Vagina (tissue), 2 donors: ENCODE data around the gene PRLH. TPM values are rescaled to one million over a fixed set of nuclear protein-coding genes. Genes with fewer than 3 reads are reported as not detected.

Experiments used
- DNase-seq, 2 donors: peaks; one replicate each; pipeline ENCODE4 v3.0.0-alpha.2; 2017; ENCODE audit errors: extremely low spot score in 2 of 2
- H3K27ac ChIP-seq: fragments of 200-600 bp; sonication (generic); one replicate; pipeline ENCODE4 v1.5.1; 2019
- H3K27me3 ChIP-seq: fragments of 200-600 bp; sonication (generic); one replicate; pipeline ENCODE4 v1.5.1; 2019
- H3K36me3 ChIP-seq, 2 donors: fragments of 200-600 bp; sonication (generic); one replicate each; pipeline ENCODE4 v1.5.1; 2017 to 2019
- H3K4me1 ChIP-seq: fragments of 200-600 bp; sonication (generic); one replicate; pipeline ENCODE4 v1.5.1; 2019
- H3K4me3 ChIP-seq, 2 donors: fragments of 200-600 bp; sonication (generic); 1 replicate in 1 of 2; 2 replicates in 1 of 2; pipeline ENCODE4 v1.5.1; 2016 to 2019
- H3K9me3 ChIP-seq: fragments of 200-600 bp; sonication (generic); one replicate; pipeline ENCODE4 v1.5.1; 2019
- POLR2A ChIP-seq, 2 donors: fragments of 450-650 bp; IDR thresholded peaks; one replicate each; pipeline ENCODE4 v1.6.1; 2017; ENCODE audit warnings: antibody characterized with exemption in 2 of 2, mild to moderate bottlenecking in 2 of 2, moderate library complexity in 2 of 2
- POLR2AphosphoS5 ChIP-seq, 2 donors: sonication (generic); formaldehyde crosslinking; IDR thresholded peaks; one replicate each; pipeline ENCODE4 v1.9.0; 2017; ENCODE audit warnings: antibody characterized with exemption in 2 of 2, mild to moderate bottlenecking in 2 of 2, low read depth in 1 of 2; ENCODE audit not compliant: insufficient read depth in 1 of 2
- intact Hi-C: fragments of 100-400 bp; cut with DNase I; formaldehyde crosslinking; loops from one replicate; pipeline ENCODE4 v1.15.1; 2023
- total RNA-seq: library from RNA; depleted of rRNA; stranded (reverse); fragments of >200 nt; gene quantifications from one replicate; pipeline ENCODE4 v1.2.3, GENCODE V29; 2016
- TF ChIP-seq, protein P1 (sequence below), 3 experiments: fragments of 450-650 bp in 2 of 3; fragments of 200-600 bp in 1 of 3; sonication (generic) in 1 of 3; IDR thresholded peaks; one replicate each; pipeline ENCODE4 v1.5.1; 2017 to 2019; ENCODE audit warnings: antibody characterized with exemption in 3 of 3, mild to moderate bottlenecking in 2 of 3, moderate library complexity in 2 of 3

The PRLH gene
- total RNA-seq, 1 donor from 2014 or later = not detected

DNA sequence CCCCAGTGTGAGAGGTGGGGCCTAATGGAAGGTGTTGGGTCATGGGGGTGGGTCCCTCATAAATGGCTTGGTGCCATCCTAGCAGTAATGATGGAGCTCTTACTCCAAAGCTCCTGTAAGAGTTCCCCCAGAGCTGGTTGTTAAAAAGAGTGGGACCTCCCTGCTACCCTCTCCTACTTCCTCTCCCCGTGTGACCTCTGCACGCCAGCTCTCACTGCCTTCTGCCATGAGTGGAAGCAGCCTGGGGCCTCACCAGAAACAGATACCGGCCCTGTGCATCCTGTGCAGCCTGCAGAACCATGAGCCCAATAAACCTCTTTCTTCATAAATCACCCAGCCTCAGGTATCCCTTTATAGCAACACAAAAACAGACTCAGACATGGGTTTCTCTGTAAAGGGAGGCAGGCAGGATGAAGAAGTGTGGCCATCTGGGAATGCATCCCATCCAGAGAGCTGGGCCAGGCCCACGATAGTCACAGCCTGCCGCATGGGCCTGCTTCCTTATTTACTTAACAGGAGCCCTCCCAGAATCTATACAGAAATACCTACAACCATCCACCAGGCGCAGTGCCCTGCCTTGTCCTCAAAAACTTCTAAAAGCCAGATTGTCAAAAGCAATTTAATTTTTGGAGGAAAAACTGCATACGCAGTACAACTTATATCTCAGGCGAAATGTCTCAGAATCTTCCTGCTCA, 7.5 kb downstream of the PRLH start:
- Histone ChIP-seq H3K27ac (no peak overlapping the region), H3K36me3 (no peaks in the 10 kb centered on the region), H3K4me3 (no peak overlapping the region), H3K9me3 (no peaks in the 10 kb centered on the region), H3K27me3 (no peaks in the 10 kb centered on the region), H3K4me1 (peaks cover 22% of the 10 kb centered on the region)
- no peak for DNase-seq
- intact Hi-C loops = loop anchor here (2.0 to 10.0 kb wide), 2 partner anchors 61 to 449 kb away; no protein-coding TSS in a partner anchor
- TF ChIP-seq, protein P1, sequence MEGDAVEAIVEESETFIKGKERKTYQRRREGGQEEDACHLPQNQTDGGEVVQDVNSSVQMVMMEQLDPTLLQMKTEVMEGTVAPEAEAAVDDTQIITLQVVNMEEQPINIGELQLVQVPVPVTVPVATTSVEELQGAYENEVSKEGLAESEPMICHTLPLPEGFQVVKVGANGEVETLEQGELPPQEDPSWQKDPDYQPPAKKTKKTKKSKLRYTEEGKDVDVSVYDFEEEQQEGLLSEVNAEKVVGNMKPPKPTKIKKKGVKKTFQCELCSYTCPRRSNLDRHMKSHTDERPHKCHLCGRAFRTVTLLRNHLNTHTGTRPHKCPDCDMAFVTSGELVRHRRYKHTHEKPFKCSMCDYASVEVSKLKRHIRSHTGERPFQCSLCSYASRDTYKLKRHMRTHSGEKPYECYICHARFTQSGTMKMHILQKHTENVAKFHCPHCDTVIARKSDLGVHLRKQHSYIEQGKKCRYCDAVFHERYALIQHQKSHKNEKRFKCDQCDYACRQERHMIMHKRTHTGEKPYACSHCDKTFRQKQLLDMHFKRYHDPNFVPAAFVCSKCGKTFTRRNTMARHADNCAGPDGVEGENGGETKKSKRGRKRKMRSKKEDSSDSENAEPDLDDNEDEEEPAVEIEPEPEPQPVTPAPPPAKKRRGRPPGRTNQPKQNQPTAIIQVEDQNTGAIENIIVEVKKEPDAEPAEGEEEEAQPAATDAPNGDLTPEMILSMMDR (IDR thresholded peaks at IDR 0.05) = no peak
- TF ChIP-seq POLR2AphosphoS5 (IDR thresholded peaks at IDR 0.05; ENCODE audit: insufficient read depth in 1 of 2, low read depth in 1 of 2) = no peak
- no peak for TF ChIP-seq POLR2A (IDR thresholded peaks at IDR 0.05)

DNA sequence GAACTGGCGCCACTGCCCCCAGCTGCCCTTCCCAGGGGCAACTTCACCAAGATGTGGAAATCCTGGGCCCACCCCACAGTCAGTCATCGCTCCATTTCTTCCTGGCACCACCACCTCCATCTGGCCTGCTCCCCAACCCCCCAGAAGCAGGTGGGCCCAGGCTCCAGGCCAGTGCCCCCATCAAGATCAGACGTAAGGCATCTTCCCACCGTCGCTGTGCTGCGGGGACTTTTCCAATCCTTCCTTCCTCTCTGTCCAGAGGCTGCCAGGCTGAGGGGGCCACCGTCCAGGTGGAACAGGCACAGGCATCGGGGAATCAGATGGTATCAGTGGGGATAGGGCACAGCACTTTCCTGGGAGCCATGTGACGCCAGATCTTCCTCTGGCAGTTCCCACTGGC, 8.1 kb downstream of the PRLH start:
- Histone ChIP-seq H3K4me1 (peaks cover 22% of the 10 kb centered on the region), H3K27ac (peak overlapping the region; percentile 63), H3K27me3 (no peaks in the 10 kb centered on the region), H3K36me3 (no peaks in the 10 kb centered on the region), H3K4me3 (no peak overlapping the region), H3K9me3 (no peaks in the 10 kb centered on the region)
- TF ChIP-seq POLR2AphosphoS5 (IDR thresholded peaks at IDR 0.05; ENCODE audit: insufficient read depth in 1 of 2, low read depth in 1 of 2) (no peak), POLR2A (IDR thresholded peaks at IDR 0.05) (no peak)
- TF ChIP-seq, protein P1 (IDR thresholded peaks at IDR 0.05) = no peak
- no peak for DNase-seq
- intact Hi-C loops = loop anchor here (10.0 kb wide), 1 partner anchor 450 kb away; no protein-coding TSS in a partner anchor

- H3K9me3 ChIP-seq = no peaks in the 10 kb centered on the region
- H3K4me1 ChIP-seq = peaks cover 22% of the 10 kb centered on the region
- TF ChIP-seq POLR2A (IDR thresholded peaks at IDR 0.05) (no peak), POLR2AphosphoS5 (IDR thresholded peaks at IDR 0.05; ENCODE audit: insufficient read depth in 1 of 2, low read depth in 1 of 2) (peak; percentile 22 to 42)
- TF ChIP-seq, protein P1 (IDR thresholded peaks at IDR 0.05) = no peak
- DNase-seq = no peak
- no peak overlapping the region for H3K4me3 ChIP-seq
- H3K36me3 ChIP-seq = no peaks in the 10 kb centered on the region
- intact Hi-C loops = loop anchor here (10.0 kb wide), 1 partner anchor 450 kb away; no protein-coding TSS in a partner anchor
- no peaks in the 10 kb centered on the region for H3K27me3 ChIP-seq
- H3K27ac ChIP-seq = peak overlapping the region; percentile 63
Measured at GRCh38 chr2:237574894-237575868, 8.8 kb downstream of the PRLH start.

GRCh38 chr2:237575869-237576862, 9.8 kb downstream of the PRLH start:
- DNase-seq = no peak
- H3K27ac ChIP-seq = no peak overlapping the region
- H3K27me3 ChIP-seq = no peaks in the 10 kb centered on the region
- H3K4me1 ChIP-seq = peaks cover 22% of the 10 kb centered on the region
- H3K36me3 ChIP-seq = no peaks in the 10 kb centered on the region
- intact Hi-C loops = loop anchor here (10.0 kb wide), 1 partner anchor 451 kb away; no protein-coding TSS in a partner anchor
- H3K9me3 ChIP-seq = no peaks in the 10 kb centered on the region
- H3K4me3 ChIP-seq = no peak overlapping the region
- TF ChIP-seq POLR2AphosphoS5 (IDR thresholded peaks at IDR 0.05; ENCODE audit: insufficient read depth in 1 of 2, low read depth in 1 of 2) (no peak), POLR2A (IDR thresholded peaks at IDR 0.05) (no peak)
